ENCODE results near the gene NPLOC4. TPM values are rescaled to one million over a fixed set of nuclear protein-coding genes. Genes with fewer than 3 reads are reported as not detected.

Gene NPLOC4
- total and polyA plus RNA-seq, 9 of the 15 experiments (the other 6 are each of a cell fraction or from before 2014, with no cell fraction given): 1.5 to 116 (median 64.5) TPM

- TF ChIP-seq ZMIZ1 (IDR thresholded peaks at IDR 0.05; ENCODE audit: low read depth in 2 of 2, low read length in 2 of 2) (no peak), TBP (optimal IDR thresholded peaks at IDR 0.05; ENCODE audit: low read depth, low read length) (no peak), ZNF121 (CRISPR knock-in tag; conservative IDR thresholded peaks at IDR 0.05) (no peak), SIN3B (IDR thresholded peaks at IDR 0.05; ENCODE audit: low read depth) (no peak), SIRT6 (IDR thresholded peaks at IDR 0.05; ENCODE audit: low read depth, low read length) (peak; percentile 71), CTCFL (IDR thresholded peaks at IDR 0.05; ENCODE audit: borderline replicate concordance, insufficient read depth, low read depth, low read length, poor library complexity, severe bottlenecking) (no peak), ZNF347 (CRISPR knock-in tag; IDR thresholded peaks at IDR 0.05; ENCODE audit: low read depth) (0 out of 2 replicates have a peak, but pooled peaks have one; percentile 27), XRCC5 (IDR thresholded peaks at IDR 0.05; ENCODE audit: low read depth, low read length) (no peak), AFF4 (CRISPR knock-in tag; IDR thresholded peaks at IDR 0.05) (peak; percentile 83; the same call in 1 of the 2 replicates), ZBED1 (IDR thresholded peaks at IDR 0.05) (peak; percentile 88; the same call in 1 of the 2 replicates), PHF20 (IDR thresholded peaks at IDR 0.05; ENCODE audit: partially characterized antibody) (no peak), IRF2 (CRISPR knock-in tag; IDR thresholded peaks at IDR 0.05) (no peak), NELFE (IDR thresholded peaks at IDR 0.05; ENCODE audit: insufficient read depth, insufficient read length) (no peak), POLR2AphosphoS5 (IDR thresholded peaks at IDR 0.05; ENCODE audit: control insufficient read depth, insufficient read depth, low read depth, low read length) (peak; percentile 69), ZNF174 (CRISPR knock-in tag; IDR thresholded peaks at IDR 0.05) (no peak), DMBX1 (CRISPR knock-in tag; IDR thresholded peaks at IDR 0.05; ENCODE audit: borderline replicate concordance) (no peak), USF1 (CRISPR knock-in tag; IDR thresholded peaks at IDR 0.05) (no peak)
These were observed 127.5 kb downstream of the NPLOC4 start (continued) for GRCh38 chr17:81509207-81509971.

Data from K562 (cell line).